Prostate gland (tissue), 2 donors: ENCODE results near the gene SLC25A13. TPM values are rescaled to one million over a fixed set of nuclear protein-coding genes. Genes with fewer than 3 reads are reported as not detected.

Experiments used
- DNase-seq: peaks from one replicate; pipeline ENCODE4 v3.0.0-alpha.2; 2019; ENCODE audit warnings: low spot score
- H3K27ac ChIP-seq, 2 donors: fragments of 200-600 bp; sonication (generic); 2 replicates each; pipeline ENCODE4 v1.5.1; 2017 to 2019
- H3K27me3 ChIP-seq: fragments of 200-600 bp; sonication (generic); replicated peaks from 2 replicates; pipeline ENCODE4 v1.5.1; 2019; ENCODE audit not compliant: insufficient read depth
- H3K36me3 ChIP-seq, 2 donors: fragments of 200-600 bp; sonication (generic); 1 replicate in 1 of 2; 2 replicates in 1 of 2; pipeline versions ENCODE4 v1.5.1 to v1.8.1; 2017 to 2019
- H3K4me1 ChIP-seq: fragments of 200-600 bp; sonication (generic); replicated peaks from 2 replicates; pipeline ENCODE4 v1.5.1; 2019
- H3K4me3 ChIP-seq, 2 donors: fragments of 200-600 bp; sonication (generic); 2 replicates each; pipeline ENCODE4 v1.5.1; 2017 to 2019
- H3K9me3 ChIP-seq: fragments of 200-600 bp; sonication (generic); 2 replicates; pipeline ENCODE4 v1.5.1; 2017
- POLR2A ChIP-seq: fragments of 450-650 bp; IDR thresholded peaks from one replicate; pipeline ENCODE4 v1.6.1; 2016; ENCODE audit warnings: antibody characterized with exemption, mild to moderate bottlenecking
- POLR2AphosphoS5 ChIP-seq: sonication (generic); formaldehyde crosslinking; IDR thresholded peaks from one replicate; pipeline ENCODE4 v1.6.1; 2017; ENCODE audit warnings: antibody characterized with exemption
- WGBS: methylation state at CpG from one replicate; pipeline ENCODE4 v1.1.5; 2018; 5-methylcytosine and 5-hydroxymethylcytosine counted together
- intact Hi-C: fragments of 100-400 bp; cut with DNase I; formaldehyde crosslinking; loops from one replicate; pipeline ENCODE4 v1.14.2; 2022
- total RNA-seq, 2 donors: library from RNA; depleted of rRNA; stranded (reverse); fragments of >200 nt; gene quantifications; one replicate each; pipeline ENCODE4 v1.1.0, GENCODE V29; 2016
- TF ChIP-seq, protein P1 (sequence below), 4 experiments: fragments of 200-600 bp in 2 of 4; fragments of 450-650 bp in 2 of 4; sonication (generic) in 2 of 4; IDR thresholded peaks; 1 replicate in 3 of 4; 2 replicates in 1 of 4; pipeline ENCODE4 v1.5.1; 2016 to 2019; ENCODE audit warnings: antibody characterized with exemption in 4 of 4, mild to moderate bottlenecking in 2 of 4, moderate library complexity in 2 of 4

Gene SLC25A13
- total RNA-seq, 2 donors from 2014 or later = 14.4 to 41.6 TPM

DNA sequence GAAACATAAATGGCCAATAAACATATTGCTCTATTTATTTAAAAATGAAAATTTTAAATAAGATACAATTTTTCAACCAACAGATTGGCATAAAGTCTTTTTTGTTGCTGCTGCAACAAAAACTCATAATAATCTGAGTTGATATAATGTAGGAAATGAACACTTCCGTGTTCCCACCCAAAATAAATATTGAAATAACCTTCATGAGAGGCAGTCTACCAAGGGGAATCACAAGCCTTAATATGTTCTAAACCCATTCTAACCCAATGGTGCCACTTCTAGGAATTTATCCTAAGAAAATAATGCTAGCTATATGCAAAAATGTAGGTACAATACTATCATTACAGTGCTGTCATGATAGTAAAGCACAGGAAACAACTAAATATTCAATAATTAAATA lies 39.1 kb downstream of the SLC25A13 start:
- TF ChIP-seq POLR2AphosphoS5 (no peak), POLR2A (no peak)
- TF ChIP-seq, protein P1, sequence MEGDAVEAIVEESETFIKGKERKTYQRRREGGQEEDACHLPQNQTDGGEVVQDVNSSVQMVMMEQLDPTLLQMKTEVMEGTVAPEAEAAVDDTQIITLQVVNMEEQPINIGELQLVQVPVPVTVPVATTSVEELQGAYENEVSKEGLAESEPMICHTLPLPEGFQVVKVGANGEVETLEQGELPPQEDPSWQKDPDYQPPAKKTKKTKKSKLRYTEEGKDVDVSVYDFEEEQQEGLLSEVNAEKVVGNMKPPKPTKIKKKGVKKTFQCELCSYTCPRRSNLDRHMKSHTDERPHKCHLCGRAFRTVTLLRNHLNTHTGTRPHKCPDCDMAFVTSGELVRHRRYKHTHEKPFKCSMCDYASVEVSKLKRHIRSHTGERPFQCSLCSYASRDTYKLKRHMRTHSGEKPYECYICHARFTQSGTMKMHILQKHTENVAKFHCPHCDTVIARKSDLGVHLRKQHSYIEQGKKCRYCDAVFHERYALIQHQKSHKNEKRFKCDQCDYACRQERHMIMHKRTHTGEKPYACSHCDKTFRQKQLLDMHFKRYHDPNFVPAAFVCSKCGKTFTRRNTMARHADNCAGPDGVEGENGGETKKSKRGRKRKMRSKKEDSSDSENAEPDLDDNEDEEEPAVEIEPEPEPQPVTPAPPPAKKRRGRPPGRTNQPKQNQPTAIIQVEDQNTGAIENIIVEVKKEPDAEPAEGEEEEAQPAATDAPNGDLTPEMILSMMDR (IDR thresholded peaks at IDR 0.05) = no peak
- H3K36me3 ChIP-seq = no peaks in the 10 kb centered on the region
- no peak overlapping the region for H3K27ac ChIP-seq
- no peaks in the 10 kb centered on the region for H3K27me3 ChIP-seq
- H3K4me1 ChIP-seq = no peaks in the 10 kb centered on the region
- no peak for DNase-seq
- 76% methylated on average over 1 of the region's 1 CpG for WGBS
- intact Hi-C loops = no loop called here
- no peak overlapping the region for H3K4me3 ChIP-seq
- no peaks in the 10 kb centered on the region for H3K9me3 ChIP-seq

DNA sequence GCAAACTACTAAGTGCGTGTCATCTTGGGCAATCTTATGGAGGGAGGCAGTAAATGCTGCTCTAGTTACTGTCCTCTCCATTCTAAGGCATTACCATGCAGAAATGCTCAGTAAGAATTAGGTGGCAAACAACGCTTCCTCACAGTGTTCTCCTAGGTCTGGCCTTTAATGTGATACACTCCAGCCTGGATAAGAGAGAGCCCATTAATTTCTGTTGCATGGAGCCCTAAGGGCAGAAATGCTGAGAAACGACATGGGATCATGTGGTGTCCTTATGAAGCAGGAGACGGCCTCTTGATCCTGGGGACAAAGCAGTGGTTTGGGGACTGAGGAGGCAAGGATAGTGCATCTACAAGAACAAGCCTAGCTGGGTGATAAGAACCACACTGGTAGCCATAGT lies 44.0 kb downstream of the SLC25A13 start:
- Histone ChIP-seq H3K27ac (no peak overlapping the region), H3K36me3 (no peaks in the 10 kb centered on the region), H3K4me1 (no peaks in the 10 kb centered on the region), H3K9me3 (no peaks in the 10 kb centered on the region), H3K27me3 (no peaks in the 10 kb centered on the region), H3K4me3 (no peak overlapping the region)
- DNase-seq = no peak
- intact Hi-C loops = no loop called here
- TF ChIP-seq POLR2AphosphoS5 (no peak), POLR2A (no peak)
- TF ChIP-seq, protein P1 (IDR thresholded peaks at IDR 0.05) = no peak
- WGBS = 82% methylated on average over 4 of the region's 4 CpGs

DNA sequence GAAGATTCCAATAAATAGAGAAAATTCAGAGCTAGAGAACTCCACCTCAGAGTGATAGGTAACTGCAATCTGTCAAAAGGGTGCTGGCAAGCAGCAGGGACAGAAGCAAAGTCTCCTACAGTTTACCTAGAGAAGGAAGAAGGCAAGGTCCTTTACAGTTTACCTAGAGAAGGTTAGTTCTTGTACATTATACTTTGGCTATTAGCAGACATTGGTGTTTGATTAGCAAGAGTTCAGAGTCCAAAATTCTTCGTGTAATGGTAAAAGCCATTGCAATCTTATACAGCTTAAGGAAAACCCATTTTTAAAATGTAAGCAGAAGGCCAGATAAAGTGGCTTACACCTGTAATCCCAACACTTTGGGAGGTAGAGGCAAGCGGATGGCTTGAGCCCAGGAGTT lies 45.9 kb downstream of the SLC25A13 start:
- intact Hi-C loops = no loop called here
- H3K27me3 ChIP-seq = no peaks in the 10 kb centered on the region
- no peaks in the 10 kb centered on the region for H3K9me3 ChIP-seq
- DNase-seq = no peak
- WGBS = 95% methylated on average over 2 of the region's 2 CpGs
- H3K4me3 ChIP-seq = no peak overlapping the region
- TF ChIP-seq POLR2AphosphoS5 (no peak), POLR2A (no peak)
- TF ChIP-seq, protein P1 (IDR thresholded peaks at IDR 0.05) = no peak
- H3K4me1 ChIP-seq = no peaks in the 10 kb centered on the region
- H3K27ac ChIP-seq = no peak overlapping the region
- no peaks in the 10 kb centered on the region for H3K36me3 ChIP-seq

DNA sequence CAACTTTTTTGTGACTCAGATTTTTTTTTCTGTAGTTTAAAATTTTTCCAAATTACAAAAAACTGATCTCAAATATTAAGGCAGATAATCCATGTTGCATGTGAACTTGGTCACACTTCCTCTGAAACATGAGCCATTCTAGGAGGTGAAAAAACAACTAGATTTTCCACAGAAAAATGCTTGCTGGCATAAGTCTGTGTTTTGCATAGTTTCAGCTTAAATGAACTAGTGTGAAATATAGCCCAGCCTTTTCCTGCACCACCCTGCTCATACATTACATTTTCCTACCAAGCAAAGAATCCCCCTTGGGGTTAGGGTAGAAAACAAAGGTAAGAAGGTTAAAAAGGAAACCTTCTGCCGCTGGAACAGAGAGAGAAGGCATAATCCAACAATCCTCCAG lies 48.2 kb downstream of the SLC25A13 start:
- Histone ChIP-seq H3K27me3 (no peaks in the 10 kb centered on the region), H3K27ac (no peak overlapping the region), H3K9me3 (no peaks in the 10 kb centered on the region), H3K36me3 (no peaks in the 10 kb centered on the region), H3K4me1 (no peaks in the 10 kb centered on the region), H3K4me3 (no peak overlapping the region)
- DNase-seq = no peak
- 97% methylated on average over 1 of the region's 1 CpG for WGBS
- intact Hi-C loops = no loop called here
- TF ChIP-seq POLR2AphosphoS5 (no peak), POLR2A (no peak)
- TF ChIP-seq, protein P1 (IDR thresholded peaks at IDR 0.05) = no peak

DNA sequence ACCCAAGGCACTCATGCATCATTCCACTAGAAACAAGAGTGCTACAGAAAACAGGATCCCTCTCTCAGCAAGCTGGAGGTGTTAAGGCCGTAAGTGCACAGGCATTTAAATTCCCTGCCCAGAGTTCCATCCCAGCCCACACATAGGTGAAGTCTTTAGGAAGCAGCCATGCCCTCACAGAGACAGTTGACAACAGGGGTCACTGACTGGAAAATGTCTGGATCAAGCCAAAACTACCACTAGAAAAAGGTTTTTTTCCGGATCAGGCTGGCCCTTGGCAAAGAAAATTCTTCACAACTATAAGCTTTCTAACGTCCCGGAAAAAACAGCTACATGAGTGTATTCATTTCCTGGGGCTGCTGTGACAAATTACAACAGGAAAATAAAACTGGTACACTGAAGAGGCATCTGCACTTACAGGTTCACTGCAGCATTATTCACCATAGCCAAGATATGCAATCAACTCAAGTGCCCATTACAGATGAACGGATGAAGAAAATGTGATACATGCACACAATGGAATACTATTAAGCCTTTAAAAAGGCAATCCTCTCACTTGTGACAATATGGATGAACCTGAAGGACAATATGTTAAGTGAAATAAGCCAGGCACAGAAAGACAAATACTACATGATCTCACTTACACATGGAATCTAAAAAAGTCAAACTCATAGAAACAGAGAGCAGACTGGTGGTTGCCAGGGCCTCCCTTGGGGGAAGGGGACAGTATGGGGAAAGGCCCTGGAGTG lies 52.5 kb downstream of the SLC25A13 start:
- TF ChIP-seq, protein P1 (IDR thresholded peaks at IDR 0.05) = no peak
- no peak for TF ChIP-seq POLR2A
- no peak for TF ChIP-seq POLR2AphosphoS5
- no peak for DNase-seq
- Histone ChIP-seq H3K27ac (no peak overlapping the region), H3K9me3 (no peaks in the 10 kb centered on the region), H3K4me3 (no peak overlapping the region), H3K27me3 (no peaks in the 10 kb centered on the region), H3K4me1 (no peaks in the 10 kb centered on the region), H3K36me3 (no peaks in the 10 kb centered on the region)
- 85% methylated on average over 5 of the region's 5 CpGs for WGBS
- intact Hi-C loops = no loop called here
